ENCODE results near the gene CCDC174.

DNA sequence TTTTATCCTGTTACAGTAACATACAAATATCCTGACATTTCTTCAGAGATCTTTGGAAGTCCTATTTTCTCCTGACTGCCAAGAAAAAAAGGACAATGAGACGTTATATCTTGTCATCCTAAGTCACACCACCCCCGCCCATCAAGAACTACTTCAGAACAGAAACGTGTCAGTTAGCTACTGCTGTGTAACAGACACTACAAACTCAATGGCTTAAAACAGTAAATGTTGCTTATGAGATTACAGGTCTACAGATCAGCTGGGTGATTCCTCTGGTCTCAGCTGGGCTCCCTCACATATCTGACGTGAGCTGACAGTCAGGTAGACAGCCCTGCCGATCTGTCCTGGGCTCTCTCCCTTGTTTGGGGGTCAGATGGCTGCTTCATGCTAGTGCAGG lies 20.5 kb upstream of the CCDC174 start:
- TF ChIP-seq POLR2A (IDR thresholded peaks at IDR 0.05; ENCODE audit: low read depth, low read length) (no peak), POLR2AphosphoS5 (IDR thresholded peaks at IDR 0.05; ENCODE audit: low read depth, low read length) (no peak), TAF1 (IDR thresholded peaks at IDR 0.05; ENCODE audit: low read depth, low read length) (no peak), PAX5 (IDR thresholded peaks at IDR 0.05; ENCODE audit: insufficient read depth, low read length, severe bottlenecking) (no peak), SPI1 (IDR thresholded peaks at IDR 0.05; ENCODE audit: low read depth, low read length) (no peak), POU2F2 (IDR thresholded peaks at IDR 0.05; ENCODE audit: low read depth, low read length) (no peak)

Measured in GM12891 (cell line).